Amygdala (tissue), 56 donors: ENCODE measurements around the gene FAM124A.

Source experiments
- DNase-seq, 56 donors: peaks; one replicate each; lab custom pipeline; 2025; lab: John Stamatoyannopoulos, UW

Gene FAM124A

GRCh38 chr13:51298812-51299211 lies 76.6 kb downstream of the FAM124A start:
- DNase-seq, result no peak

GRCh38 chr13:51303063-51303552 lies 80.9 kb downstream of the FAM124A start:
- DNase-seq, result no peak

GRCh38 chr13:51303882-51304281 lies 81.7 kb downstream of the FAM124A start:
- DNase-seq, result no peak

DNA sequence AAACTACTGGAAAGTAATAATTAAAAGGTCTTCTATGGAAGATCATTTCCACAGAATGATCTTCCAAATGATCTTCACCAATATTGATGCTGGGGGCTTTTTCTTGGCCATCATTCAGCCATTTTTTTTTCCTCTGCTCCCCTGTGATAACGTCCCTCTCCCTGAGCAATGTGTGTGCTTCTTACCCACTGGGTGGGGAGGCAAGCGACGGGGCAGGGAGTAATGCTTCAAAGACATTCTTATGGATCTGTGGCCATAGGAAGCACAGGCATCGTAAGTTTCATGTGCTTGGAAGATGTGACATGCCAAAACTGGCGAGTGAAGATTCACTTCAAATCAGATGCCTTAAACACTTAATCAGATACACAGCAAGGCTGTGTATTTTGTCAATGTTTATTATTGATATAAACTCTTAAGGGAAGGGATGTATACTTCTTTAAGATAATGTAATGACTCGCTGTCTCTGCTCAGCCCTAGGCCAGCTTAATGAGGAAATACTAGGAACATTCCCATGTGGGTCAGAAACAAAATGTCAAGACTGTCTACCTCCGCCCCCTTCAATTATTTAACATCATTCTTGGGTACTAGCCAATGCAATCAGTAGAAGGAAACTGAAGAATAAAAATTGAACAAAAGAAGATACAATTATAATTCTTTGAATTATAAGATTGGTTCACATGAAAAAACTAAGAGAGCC lies 83.2 kb downstream of the FAM124A start:
- no peak for DNase-seq

DNA sequence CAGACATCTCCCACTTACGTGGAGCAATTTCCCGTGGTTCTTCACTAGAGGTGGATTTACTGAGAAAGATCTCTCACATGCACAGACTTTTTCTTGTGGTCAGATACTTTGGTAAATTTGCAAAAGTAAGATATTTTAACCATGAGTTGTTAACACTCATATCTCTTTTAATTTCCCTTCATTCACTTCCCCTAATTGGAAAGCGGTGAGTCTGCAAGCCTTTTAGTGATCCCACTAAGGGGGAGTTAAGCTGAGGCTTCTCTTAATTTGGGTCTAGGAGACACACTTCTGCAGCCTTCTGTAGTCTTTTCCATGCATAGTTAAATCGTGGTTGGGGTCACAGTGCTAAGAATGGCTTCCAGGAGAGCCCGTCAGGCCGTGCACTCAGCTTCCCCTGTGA lies 86.6 kb downstream of the FAM124A start:
- DNase-seq, result no peak

- DNase-seq, result no peak
Observed at GRCh38 chr13:51311231-51311630, 89.0 kb downstream of the FAM124A start.

DNA sequence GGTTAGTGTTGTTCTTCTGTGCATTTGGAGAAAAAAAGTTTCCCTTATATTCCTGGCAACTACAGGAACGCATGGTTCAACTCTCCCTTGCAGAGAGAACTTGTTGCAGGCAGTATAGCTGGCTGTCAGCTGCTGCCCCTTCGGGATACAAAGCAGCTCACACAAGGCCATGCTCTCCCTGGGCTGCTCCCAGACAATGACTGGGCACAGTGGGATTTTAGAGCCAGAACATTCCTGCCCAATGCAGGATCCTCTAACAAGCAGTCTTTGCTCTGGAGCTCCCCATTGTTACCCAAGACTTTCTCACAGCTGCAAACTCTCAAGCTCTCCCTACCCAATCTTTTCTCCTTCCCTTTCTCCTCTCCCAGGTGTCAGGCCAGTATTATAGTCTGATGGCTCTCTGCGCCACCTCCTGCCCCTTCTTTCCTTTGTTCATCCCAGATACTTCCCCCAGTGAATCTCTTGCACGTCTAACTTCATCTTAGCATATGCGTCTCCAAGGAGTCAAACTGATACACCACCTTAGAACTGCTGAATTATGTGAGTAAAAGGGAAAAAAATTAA lies 89.8 kb downstream of the FAM124A start:
- DNase-seq, result peak in 22 of 56 donors; percentile 9 to 56 (median 28)

DNA sequence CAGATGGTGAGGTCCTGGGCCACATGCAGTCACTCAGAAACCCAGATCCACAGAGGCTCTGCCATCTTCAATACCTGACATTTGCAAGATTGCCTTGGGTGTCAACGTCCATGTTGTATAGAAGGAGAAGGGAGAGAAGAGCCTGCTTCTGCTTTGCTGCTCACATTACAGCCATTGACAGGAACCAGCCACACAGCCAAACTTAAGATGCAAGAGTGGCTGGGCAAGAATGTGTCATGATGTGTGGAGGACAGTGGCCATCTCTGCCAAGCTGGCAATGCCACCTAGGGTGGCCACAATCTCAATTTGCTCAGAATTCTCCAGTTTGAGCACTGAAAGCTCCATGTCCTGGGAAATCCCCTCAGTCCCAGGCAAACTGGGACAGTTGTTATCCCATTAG lies 91.4 kb downstream of the FAM124A start:
- no peak for DNase-seq

DNA sequence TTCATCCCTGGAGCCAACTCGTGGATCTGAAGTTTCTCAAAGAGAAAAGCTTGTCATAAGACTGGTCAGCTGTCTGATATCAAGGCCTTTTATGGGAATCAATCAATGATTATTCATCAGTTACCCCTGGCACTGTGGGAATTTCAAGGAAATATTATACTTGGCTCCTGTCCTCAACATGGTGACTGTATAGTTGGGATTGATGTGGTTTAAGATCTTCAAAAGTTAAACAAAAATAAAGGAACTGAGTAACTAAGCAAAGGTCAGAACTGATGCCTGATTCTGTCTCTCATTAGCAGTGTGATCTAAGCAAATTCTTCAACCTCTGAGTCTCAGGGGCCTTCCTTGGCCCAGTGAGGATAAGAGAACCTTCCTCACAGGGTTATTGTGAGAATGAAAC lies 95.1 kb downstream of the FAM124A start:
- DNase-seq, result no peak

GRCh38 chr13:51318015-51318414 lies 95.8 kb downstream of the FAM124A start:
- no peak for DNase-seq

- no peak for DNase-seq
Observed at GRCh38 chr13:51318876-51319275, 96.7 kb downstream of the FAM124A start.

DNA sequence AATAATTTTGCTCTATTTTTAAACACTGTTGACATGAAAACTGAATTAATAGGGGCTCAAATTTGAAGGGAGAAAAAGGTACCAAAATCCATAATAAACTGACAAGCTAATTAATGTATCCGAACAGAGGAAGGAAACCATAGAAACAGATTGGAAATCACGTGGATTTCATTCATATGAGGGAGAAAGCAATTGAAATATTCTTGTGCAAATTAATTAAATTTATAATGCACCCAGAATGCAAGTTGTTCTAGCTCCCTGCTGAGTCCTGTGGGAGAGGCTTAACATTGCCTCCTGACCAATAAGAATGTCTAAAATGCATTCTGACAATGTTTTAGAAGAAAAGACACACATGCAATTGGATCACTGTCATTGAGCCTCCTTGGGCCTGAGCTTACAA lies 99.6 kb downstream of the FAM124A start:
- DNase-seq, result no peak

DNA sequence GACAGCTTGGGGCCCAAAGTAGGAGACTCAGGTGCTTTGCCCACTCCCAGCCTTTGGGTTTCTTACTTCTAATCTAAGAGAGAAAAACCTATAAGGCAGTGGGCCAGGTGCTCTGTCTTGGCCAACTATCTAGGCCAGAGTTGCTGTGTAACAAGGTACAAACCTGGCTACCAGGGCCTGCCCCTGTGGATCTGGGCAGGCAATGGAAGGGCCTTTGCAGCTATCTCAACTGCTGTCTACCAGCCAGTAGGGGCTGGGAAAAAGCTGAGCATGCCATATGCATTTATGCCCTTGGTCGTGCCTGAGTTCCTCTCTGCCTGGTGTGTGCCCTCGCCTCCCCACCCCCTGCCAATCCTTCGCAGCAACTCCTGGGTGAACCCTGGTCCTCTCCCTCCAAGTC lies 100.6 kb downstream of the FAM124A start:
- DNase-seq, result no peak

DNA sequence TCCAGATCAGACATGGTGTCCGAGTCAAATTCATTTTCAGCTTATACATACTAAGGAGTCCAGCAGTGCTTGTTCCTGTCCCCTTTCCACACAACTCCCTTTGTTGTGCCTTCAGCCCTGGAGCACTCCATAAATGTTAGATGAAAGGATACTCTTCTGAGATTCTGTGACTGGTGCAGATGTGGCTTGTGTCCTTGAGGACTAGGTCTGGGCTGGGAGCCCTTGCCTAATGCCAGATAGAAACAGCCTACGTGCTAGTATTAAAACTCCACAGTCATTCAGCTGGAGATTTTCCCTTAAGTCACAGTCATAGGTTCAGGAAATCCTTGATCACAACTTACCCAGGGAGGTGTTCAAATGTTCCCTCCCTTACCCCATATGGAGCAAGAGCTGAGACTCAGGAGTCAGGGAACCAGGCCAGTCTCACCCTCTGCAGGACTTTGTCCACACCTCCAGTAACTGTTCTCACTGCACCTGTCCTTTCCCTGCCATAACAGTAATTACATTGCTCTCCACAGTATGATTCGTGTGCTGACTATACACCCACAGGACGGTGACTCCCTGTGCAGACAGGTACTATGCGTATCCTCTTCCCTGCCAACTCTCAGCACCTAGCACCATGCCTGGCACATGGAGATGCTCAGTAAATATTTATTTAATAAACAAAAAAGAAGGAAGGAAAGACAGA lies 101.8 kb downstream of the FAM124A start:
- DNase-seq, result no peak

- peak in 42 of 56 donors; percentile 11 to 78 (median 50) for DNase-seq
Observed at GRCh38 chr13:51324714-51325420, 102.7 kb downstream of the FAM124A start.

DNA sequence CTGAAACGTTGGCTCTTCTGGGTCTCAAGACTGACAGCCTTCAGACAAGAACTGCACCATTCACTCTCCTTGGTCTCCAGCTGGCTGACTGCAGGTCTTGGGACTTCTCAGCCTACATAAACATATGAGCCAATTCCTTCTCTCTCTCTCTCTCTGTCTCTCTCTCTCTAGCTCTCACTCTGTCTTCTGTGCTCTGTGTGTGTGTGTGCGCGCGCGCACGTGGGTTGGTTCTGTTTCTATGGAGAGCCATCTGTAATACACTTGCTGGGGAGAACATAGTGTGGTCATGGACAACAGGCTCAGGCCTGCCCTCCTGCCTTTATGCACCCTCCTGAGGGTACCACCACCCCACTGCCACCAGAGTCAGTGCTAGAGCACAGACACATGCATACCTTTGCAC lies 103.6 kb downstream of the FAM124A start:
- peak in 27 of 56 donors; percentile 5 to 66 (median 33) for DNase-seq

- no peak for DNase-seq
Observed at GRCh38 chr13:51326777-51327176, 104.6 kb downstream of the FAM124A start.

- no peak for DNase-seq
Observed at GRCh38 chr13:51327961-51328360, 105.8 kb downstream of the FAM124A start.

GRCh38 chr13:51328488-51328887 lies 106.3 kb downstream of the FAM124A start:
- no peak for DNase-seq

GRCh38 chr13:51329606-51330005 lies 107.4 kb downstream of the FAM124A start:
- no peak for DNase-seq

GRCh38 chr13:51330791-51331190 lies 108.6 kb downstream of the FAM124A start:
- peak in 3 of 56 donors; percentile 8 to 15 (median 13) for DNase-seq
